ENCODE data around the gene BNC2. TPM values are rescaled to one million over a fixed set of nuclear protein-coding genes. Genes with fewer than 3 reads are reported as not detected.

BNC2 gene
- total and polyA plus RNA-seq, 2 of the 4 experiments (the other 2 are of a cell fraction) = 15.5 to 45.2 TPM

- Histone ChIP-seq H4K8ac (ENCODE audit: low read depth in 2 of 2, low read length in 2 of 2) (no peak overlapping the region), H3K9me3 (ENCODE audit: control insufficient read depth, insufficient read depth, low read length) (no peaks in the 10 kb centered on the region), H3K56ac (ENCODE audit: extremely low read depth, insufficient read depth, low read length) (no peak overlapping the region), H2BK20ac (ENCODE audit: low read depth, low read length) (no peak overlapping the region), H3K79me1 (ENCODE audit: low read depth in 1 of 2, low read length in 2 of 2) (peaks cover 24 to 65% of the 10 kb centered on the region in 2 experiments), H2AK5ac (ENCODE audit: low read depth, low read length) (no peak overlapping the region; the same call in 1 of the 2 replicates), H4K5ac (ENCODE audit: low read depth, low read length) (no peak overlapping the region; the same call in 1 of the 2 replicates), H3K9ac (ENCODE audit: low read depth, low read length) (no peak overlapping the region), H3K27ac (ENCODE audit: insufficient read depth, low read length) (no peak overlapping the region), H3K4ac (ENCODE audit: low read depth, low read length) (no peak overlapping the region), H4K91ac (ENCODE audit: insufficient read depth, low read depth, low read length) (no peak overlapping the region), H3K4me3 (ENCODE audit: insufficient read depth, low read depth, low read length) (no peak overlapping the region), H2BK5ac (ENCODE audit: low read depth, low read length, poor library complexity, severe bottlenecking) (no peak overlapping the region), H2AK9ac (replicated peaks; ENCODE audit: low read depth, low read length, poor library complexity) (no peak overlapping the region), H3K9me1 (ENCODE audit: insufficient read depth, low read length) (peaks cover 5% of the 10 kb centered on the region), H3K4me1 (ENCODE audit: control insufficient read depth, insufficient read depth, low read length) (peaks cover 6% of the 10 kb centered on the region; the same call in 1 of the 2 replicates), H2AFZ (replicated peaks; ENCODE audit: low read length, poor library complexity) (no peak overlapping the region), H3K36me3 (ENCODE audit: control insufficient read depth, insufficient read depth, low read length) (peaks cover 5% of the 10 kb centered on the region; the same call in 1 of the 2 replicates), H3K18ac (ENCODE audit: low read depth, low read length) (no peak overlapping the region), H3K27me3 (ENCODE audit: control insufficient read depth, insufficient read depth, low read length) (no peaks in the 10 kb centered on the region), H2BK15ac (ENCODE audit: low read depth, low read length) (no peak overlapping the region), H3K4me2 (ENCODE audit: low read depth, low read length) (no peak overlapping the region), H3K14ac (replicated peaks; ENCODE audit: low read depth, low read length) (no peak overlapping the region), H4K20me1 (ENCODE audit: insufficient read depth, low read length) (peaks cover 4% of the 10 kb centered on the region; the same call in 1 of the 2 replicates), H3K23ac (ENCODE audit: low read depth, low read length) (no peak overlapping the region), H2BK120ac (ENCODE audit: low read depth, low read length) (no peak overlapping the region)
- intact Hi-C loops (cut with micrococcal nuclease) = no loop called here
- ChIA-PET CTCF (no interaction called here), POLR2A (ENCODE audit: unreplicated experiment) (no interaction called here)
- dilution Hi-C loops (cut with HindIII; ENCODE audit: low sequenced_read_pairs, unreplicated experiment) = no loop called here
- DNase-seq (no peak), ATAC-seq (ENCODE audit: low read depth) (no peak)
- no CpG with 5 or more reads among the region's 4 CpGs for WGBS, 2 experiments (ENCODE audit: extremely low coverage in 2 of 2, insufficient read length in 1 of 2)
- in situ Hi-C loops (cut with MboI; ENCODE audit: low sequenced_read_pairs) = no loop called here
- BruUV-seq (replicated peaks) = no TSS peak
- no peak for TF ChIP-seq BHLHE40 (IDR thresholded peaks at IDR 0.05; ENCODE audit: low read depth, low read length)
- TF ChIP-seq RCOR1 (IDR thresholded peaks at IDR 0.05; ENCODE audit: insufficient replicate concordance, low read length) = no peak
- TF ChIP-seq MAFK (IDR thresholded peaks at IDR 0.05; ENCODE audit: low read depth, low read length) = no peak
- no peak for TF ChIP-seq CEBPB (IDR thresholded peaks at IDR 0.05; ENCODE audit: low read depth, low read length)
- TF ChIP-seq MXI1 (IDR thresholded peaks at IDR 0.05; ENCODE audit: borderline replicate concordance, low read depth, low read length) = no peak
- no peak for TF ChIP-seq CHD1 (IDR thresholded peaks at IDR 0.05; ENCODE audit: low read depth, low read length)
- no peak for TF ChIP-seq MAZ (IDR thresholded peaks at IDR 0.05; ENCODE audit: borderline replicate concordance, low read depth, low read length)
- TF ChIP-seq USF2 (IDR thresholded peaks at IDR 0.05; ENCODE audit: low read depth, low read length) = no peak
- no peak for TF ChIP-seq RAD21 (IDR thresholded peaks at IDR 0.05; ENCODE audit: low read length)
- no peak for TF ChIP-seq FOS (IDR thresholded peaks at IDR 0.05; ENCODE audit: low read depth, low read length)
- no peak for TF ChIP-seq POLR2A (IDR thresholded peaks at IDR 0.05; ENCODE audit: low read depth, low read length)
- no peak for TF ChIP-seq RFX5 (IDR thresholded peaks at IDR 0.05; ENCODE audit: low read depth, low read length)
These were observed 54.5 kb downstream of the BNC2 start for GRCh38 chr9:16816011-16816410.
